Neural progenitor cell (in vitro differentiated cells): ENCODE data around the gene FOXL3.

Experiments
- CTCF ChIP-seq: fragments of 200-600 bp; sonication (generic); IDR thresholded peaks from 2 replicates; pipeline ENCODE4 v1.5.1; 2017; ENCODE audit warnings: antibody characterized with exemption, mild to moderate bottlenecking
- EZH2 ChIP-seq: fragments of 200-600 bp; sonication (generic); IDR thresholded peaks from 2 replicates; pipeline ENCODE4 v1.6.1; 2017; ENCODE audit warnings: antibody characterized with exemption, mild to moderate bottlenecking, moderate library complexity

GRCh38 chr7:300048-300447, 10.1 kb downstream of the FOXL3 start:
- TF ChIP-seq CTCF (no peak), EZH2 (no peak)
